ENCODE results near the gene GPD2. TPM values are rescaled to one million over a fixed set of nuclear protein-coding genes. Genes with fewer than 3 reads are reported as not detected.

GPD2 gene
- total RNA-seq, 1 experiment from 2014 or later, result 32.2 TPM

DNA sequence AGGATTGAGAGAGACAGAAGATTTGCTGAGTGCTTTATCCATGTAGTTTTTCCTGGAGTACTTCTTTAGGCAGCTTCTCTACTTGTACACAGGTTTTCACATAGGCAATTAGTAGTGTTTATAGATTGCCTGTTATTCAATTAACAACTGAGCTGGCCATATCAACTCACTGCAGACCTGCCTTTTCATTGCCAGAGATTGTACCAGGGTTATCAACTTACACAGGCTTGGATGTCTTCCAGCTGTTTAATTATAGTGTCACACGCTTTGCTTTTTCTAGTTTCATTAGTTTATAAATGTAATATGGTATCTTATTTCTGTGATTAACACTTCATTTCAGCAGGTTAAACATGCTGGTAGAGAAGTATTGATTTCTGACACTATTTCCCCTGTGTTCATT lies 125.9 kb downstream of the GPD2 start (continued):
- TF ChIP-seq, protein P1, sequence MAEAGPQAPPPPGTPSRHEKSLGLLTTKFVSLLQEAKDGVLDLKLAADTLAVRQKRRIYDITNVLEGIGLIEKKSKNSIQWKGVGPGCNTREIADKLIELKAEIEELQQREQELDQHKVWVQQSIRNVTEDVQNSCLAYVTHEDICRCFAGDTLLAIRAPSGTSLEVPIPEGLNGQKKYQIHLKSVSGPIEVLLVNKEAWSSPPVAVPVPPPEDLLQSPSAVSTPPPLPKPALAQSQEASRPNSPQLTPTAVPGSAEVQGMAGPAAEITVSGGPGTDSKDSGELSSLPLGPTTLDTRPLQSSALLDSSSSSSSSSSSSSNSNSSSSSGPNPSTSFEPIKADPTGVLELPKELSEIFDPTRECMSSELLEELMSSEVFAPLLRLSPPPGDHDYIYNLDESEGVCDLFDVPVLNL (CRISPR knock-in tag; IDR thresholded peaks at IDR 0.05; ENCODE audit: borderline replicate concordance, low read depth), result no peak
- no peak for TF ChIP-seq FOXP1 (CRISPR knock-in tag; IDR thresholded peaks at IDR 0.05; ENCODE audit: borderline replicate concordance)
- TF ChIP-seq MYBL2 (CRISPR knock-in tag; IDR thresholded peaks at IDR 0.05), result no peak

DNA sequence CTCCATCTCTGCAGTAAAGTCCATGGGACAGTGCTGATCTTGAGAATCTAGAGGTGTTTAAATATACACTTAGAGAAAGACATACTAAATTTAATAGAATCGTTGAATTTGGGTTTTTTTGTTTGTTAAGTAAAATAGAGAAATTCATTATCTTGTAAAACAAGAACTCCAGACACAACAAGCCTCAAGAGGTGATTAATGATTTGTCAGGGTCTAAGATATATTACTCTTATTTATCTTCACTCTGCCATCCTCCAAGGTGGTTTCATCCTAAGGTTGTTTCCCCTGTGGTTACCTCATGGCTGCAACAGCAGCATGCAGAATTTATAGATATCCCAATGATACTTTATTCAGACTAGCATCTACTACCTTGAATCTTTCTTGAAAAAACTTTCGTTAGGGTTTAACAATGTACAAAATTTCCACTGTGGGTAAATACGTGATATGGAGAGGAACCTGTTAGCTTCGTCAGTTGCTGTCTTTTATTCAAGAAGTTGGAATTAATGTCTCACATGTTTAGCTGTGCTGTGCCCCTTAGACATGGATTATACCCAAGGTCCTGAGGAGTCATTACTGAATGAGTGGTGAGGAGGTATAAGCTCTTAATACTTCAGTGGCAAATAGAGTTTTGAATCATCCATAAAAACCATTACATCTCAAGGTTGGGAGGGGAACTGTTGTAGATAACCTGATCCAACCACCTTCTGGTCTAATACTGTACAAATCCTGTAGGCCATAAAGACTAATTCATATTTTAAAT lies 128.0 kb downstream of the GPD2 start:
- Mint-ChIP-seq H3K27me3 (ENCODE audit: low read depth) (no peaks in the 10 kb centered on the region), H3K4me1 (peaks cover 26% of the 10 kb centered on the region), H3K27ac (no peak overlapping the region), H3K4me3 (no peak overlapping the region), H3K9me3 (no peaks in the 10 kb centered on the region), H3K36me3 (no peaks in the 10 kb centered on the region)
- DNase-seq (ENCODE audit: low spot score) (no peak), ATAC-seq (no peak)
- TF ChIP-seq, protein P1 (CRISPR knock-in tag; IDR thresholded peaks at IDR 0.05; ENCODE audit: borderline replicate concordance, low read depth), result no peak
- TF ChIP-seq MXD4 (CRISPR knock-in tag; IDR thresholded peaks at IDR 0.05; ENCODE audit: borderline replicate concordance) (no peak), HMGA2 (CRISPR knock-in tag; IDR thresholded peaks at IDR 0.05) (no peak), RORB (CRISPR knock-in tag; IDR thresholded peaks at IDR 0.05) (no peak), GABPB1 (CRISPR knock-in tag; IDR thresholded peaks at IDR 0.05) (no peak)
- ChIA-PET CTCF (no interaction called here), POLR2A (no interaction called here)

DNA sequence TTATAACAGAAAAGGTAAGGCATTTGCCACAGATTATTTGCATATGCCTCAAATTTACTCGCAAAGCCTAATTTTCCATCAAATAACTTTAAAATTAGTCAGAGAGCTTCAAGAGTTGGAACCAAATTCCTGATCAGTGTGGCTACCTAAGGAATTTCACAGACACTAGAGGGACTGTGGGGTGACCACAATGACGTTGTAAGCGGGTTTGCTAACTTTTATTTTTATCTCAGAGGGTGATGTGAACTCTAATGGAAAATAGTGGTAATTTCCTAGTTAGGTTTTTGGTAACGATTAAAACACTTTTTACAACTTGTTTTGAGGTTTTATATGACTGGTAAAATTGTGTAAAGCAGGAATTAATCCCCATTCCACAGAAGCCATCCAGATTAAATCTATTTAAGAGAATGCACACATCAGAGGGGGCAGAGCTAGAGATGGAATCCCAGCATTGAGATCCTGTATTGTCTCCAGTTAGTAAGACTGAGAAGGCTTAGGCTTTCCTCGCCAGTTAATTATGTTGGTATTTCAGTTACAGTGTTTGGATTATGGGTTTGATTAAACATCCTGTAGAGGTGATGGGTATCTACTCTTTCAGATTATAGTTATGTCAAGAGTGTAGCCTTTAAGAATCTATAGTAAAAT lies 129.0 kb downstream of the GPD2 start:
- POLR2A ChIA-PET, result no interaction called here
- no peak for ATAC-seq
- Mint-ChIP-seq H3K27ac (no peak overlapping the region), H3K9me3 (no peaks in the 10 kb centered on the region), H3K4me1 (peaks cover 32% of the 10 kb centered on the region), H3K27me3 (ENCODE audit: low read depth) (no peaks in the 10 kb centered on the region), H3K4me3 (no peak overlapping the region), H3K36me3 (no peaks in the 10 kb centered on the region)
- DNase-seq (ENCODE audit: low spot score), result no peak
- CTCF ChIA-PET, result interaction anchor here (0.9 kb wide), 1 partner anchor 230 kb away, joined by 3 read pairs; no protein-coding TSS in a partner anchor
- TF ChIP-seq NFATC4 (CRISPR knock-in tag; IDR thresholded peaks at IDR 0.05) (no peak), TEAD4 (CRISPR knock-in tag; IDR thresholded peaks at IDR 0.05) (no peak), NR1H2 (CRISPR knock-in tag; IDR thresholded peaks at IDR 0.05) (no peak), GTF2I (CRISPR knock-in tag; conservative IDR thresholded peaks at IDR 0.05) (no peak), ZNF232 (CRISPR knock-in tag; IDR thresholded peaks at IDR 0.05) (no peak), NFYB (CRISPR knock-in tag; conservative IDR thresholded peaks at IDR 0.05; ENCODE audit: low read depth) (no peak), GABPB1 (CRISPR knock-in tag; IDR thresholded peaks at IDR 0.05) (no peak), SMAD4 (CRISPR knock-in tag; IDR thresholded peaks at IDR 0.05) (no peak), CBFB (CRISPR knock-in tag; IDR thresholded peaks at IDR 0.05; ENCODE audit: low read depth) (no peak), NR2C2 (CRISPR knock-in tag; IDR thresholded peaks at IDR 0.05) (no peak), PRRX2 (CRISPR knock-in tag; IDR thresholded peaks at IDR 0.05) (no peak)
- TF ChIP-seq, protein P2, sequence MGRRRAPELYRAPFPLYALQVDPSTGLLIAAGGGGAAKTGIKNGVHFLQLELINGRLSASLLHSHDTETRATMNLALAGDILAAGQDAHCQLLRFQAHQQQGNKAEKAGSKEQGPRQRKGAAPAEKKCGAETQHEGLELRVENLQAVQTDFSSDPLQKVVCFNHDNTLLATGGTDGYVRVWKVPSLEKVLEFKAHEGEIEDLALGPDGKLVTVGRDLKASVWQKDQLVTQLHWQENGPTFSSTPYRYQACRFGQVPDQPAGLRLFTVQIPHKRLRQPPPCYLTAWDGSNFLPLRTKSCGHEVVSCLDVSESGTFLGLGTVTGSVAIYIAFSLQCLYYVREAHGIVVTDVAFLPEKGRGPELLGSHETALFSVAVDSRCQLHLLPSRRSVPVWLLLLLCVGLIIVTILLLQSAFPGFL (CRISPR knock-in tag; IDR thresholded peaks at IDR 0.05; ENCODE audit: borderline replicate concordance), result no peak
- TF ChIP-seq, protein P3, sequence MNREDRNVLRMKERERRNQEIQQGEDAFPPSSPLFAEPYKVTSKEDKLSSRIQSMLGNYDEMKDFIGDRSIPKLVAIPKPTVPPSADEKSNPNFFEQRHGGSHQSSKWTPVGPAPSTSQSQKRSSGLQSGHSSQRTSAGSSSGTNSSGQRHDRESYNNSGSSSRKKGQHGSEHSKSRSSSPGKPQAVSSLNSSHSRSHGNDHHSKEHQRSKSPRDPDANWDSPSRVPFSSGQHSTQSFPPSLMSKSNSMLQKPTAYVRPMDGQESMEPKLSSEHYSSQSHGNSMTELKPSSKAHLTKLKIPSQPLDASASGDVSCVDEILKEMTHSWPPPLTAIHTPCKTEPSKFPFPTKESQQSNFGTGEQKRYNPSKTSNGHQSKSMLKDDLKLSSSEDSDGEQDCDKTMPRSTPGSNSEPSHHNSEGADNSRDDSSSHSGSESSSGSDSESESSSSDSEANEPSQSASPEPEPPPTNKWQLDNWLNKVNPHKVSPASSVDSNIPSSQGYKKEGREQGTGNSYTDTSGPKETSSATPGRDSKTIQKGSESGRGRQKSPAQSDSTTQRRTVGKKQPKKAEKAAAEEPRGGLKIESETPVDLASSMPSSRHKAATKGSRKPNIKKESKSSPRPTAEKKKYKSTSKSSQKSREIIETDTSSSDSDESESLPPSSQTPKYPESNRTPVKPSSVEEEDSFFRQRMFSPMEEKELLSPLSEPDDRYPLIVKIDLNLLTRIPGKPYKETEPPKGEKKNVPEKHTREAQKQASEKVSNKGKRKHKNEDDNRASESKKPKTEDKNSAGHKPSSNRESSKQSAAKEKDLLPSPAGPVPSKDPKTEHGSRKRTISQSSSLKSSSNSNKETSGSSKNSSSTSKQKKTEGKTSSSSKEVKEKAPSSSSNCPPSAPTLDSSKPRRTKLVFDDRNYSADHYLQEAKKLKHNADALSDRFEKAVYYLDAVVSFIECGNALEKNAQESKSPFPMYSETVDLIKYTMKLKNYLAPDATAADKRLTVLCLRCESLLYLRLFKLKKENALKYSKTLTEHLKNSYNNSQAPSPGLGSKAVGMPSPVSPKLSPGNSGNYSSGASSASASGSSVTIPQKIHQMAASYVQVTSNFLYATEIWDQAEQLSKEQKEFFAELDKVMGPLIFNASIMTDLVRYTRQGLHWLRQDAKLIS (CRISPR knock-in tag; IDR thresholded peaks at IDR 0.05; ENCODE audit: borderline replicate concordance), result no peak
- TF ChIP-seq, protein P4, sequence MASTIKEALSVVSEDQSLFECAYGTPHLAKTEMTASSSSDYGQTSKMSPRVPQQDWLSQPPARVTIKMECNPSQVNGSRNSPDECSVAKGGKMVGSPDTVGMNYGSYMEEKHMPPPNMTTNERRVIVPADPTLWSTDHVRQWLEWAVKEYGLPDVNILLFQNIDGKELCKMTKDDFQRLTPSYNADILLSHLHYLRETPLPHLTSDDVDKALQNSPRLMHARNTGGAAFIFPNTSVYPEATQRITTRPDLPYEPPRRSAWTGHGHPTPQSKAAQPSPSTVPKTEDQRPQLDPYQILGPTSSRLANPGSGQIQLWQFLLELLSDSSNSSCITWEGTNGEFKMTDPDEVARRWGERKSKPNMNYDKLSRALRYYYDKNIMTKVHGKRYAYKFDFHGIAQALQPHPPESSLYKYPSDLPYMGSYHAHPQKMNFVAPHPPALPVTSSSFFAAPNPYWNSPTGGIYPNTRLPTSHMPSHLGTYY (CRISPR knock-in tag; IDR thresholded peaks at IDR 0.05), result no peak
- TF ChIP-seq, protein P5, sequence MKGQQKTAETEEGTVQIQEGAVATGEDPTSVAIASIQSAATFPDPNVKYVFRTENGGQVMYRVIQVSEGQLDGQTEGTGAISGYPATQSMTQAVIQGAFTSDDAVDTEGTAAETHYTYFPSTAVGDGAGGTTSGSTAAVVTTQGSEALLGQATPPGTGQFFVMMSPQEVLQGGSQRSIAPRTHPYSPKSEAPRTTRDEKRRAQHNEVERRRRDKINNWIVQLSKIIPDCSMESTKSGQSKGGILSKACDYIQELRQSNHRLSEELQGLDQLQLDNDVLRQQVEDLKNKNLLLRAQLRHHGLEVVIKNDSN (CRISPR knock-in tag; IDR thresholded peaks at IDR 0.05), result no peak
- TF ChIP-seq, protein P6, sequence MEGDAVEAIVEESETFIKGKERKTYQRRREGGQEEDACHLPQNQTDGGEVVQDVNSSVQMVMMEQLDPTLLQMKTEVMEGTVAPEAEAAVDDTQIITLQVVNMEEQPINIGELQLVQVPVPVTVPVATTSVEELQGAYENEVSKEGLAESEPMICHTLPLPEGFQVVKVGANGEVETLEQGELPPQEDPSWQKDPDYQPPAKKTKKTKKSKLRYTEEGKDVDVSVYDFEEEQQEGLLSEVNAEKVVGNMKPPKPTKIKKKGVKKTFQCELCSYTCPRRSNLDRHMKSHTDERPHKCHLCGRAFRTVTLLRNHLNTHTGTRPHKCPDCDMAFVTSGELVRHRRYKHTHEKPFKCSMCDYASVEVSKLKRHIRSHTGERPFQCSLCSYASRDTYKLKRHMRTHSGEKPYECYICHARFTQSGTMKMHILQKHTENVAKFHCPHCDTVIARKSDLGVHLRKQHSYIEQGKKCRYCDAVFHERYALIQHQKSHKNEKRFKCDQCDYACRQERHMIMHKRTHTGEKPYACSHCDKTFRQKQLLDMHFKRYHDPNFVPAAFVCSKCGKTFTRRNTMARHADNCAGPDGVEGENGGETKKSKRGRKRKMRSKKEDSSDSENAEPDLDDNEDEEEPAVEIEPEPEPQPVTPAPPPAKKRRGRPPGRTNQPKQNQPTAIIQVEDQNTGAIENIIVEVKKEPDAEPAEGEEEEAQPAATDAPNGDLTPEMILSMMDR (IDR thresholded peaks at IDR 0.05), result no peak
